Measurements from ENCODE around the gene LAPTM5. TPM values are rescaled to one million over a fixed set of nuclear protein-coding genes. Genes with fewer than 3 reads are reported as not detected.
A peak's percentile ranks its signal among the peaks of the same experiment; 100 is the strongest.

Gene LAPTM5
- total and polyA plus RNA-seq, 2 of the 8 experiments (the other 6 are each of a cell fraction or from before 2014, with no cell fraction given), result 0.37 to 1.4 TPM

- H3K9me3 ChIP-seq (ENCODE audit: insufficient read depth in 2 of 2, low read depth in 1 of 2, low read length in 1 of 2), result no peaks in the 10 kb centered on the region
- WGBS, 2 experiments (ENCODE audit: extremely low coverage in 1 of 2, insufficient coverage in 1 of 2, insufficient read length in 1 of 2, insufficient replicate concordance in 2 of 2, low coverage in 1 of 2, low lambda C conversion rate in 2 of 2, missing lambda C conversion rate in 1 of 2), result 87% methylated on average over 8 of the region's 8 CpGs; no CpG with 5 or more reads in 1 of the 2 experiments
- ChIA-PET POLR2A (ENCODE audit: partially characterized antibody) (interaction anchor here (0.8 to 1.8 kb wide), 3 partner anchors 9 to 30 kb away, joined by 3 to 5 read pairs (median 5); partner anchors contain the start of gene LAPTM5), CTCF (ENCODE audit: partially characterized antibody) (interaction anchor here (0.6 to 55.1 kb wide), 13 partner anchors 9 to 212 kb away, joined by 3 to 1640 read pairs (median 5); partner anchors contain the start of gene LAPTM5)
- H2AFZ ChIP-seq (ENCODE audit: low read length), result no peak overlapping the region
- no peak overlapping the region for H2BK12ac ChIP-seq (ENCODE audit: low read depth, low read length)
- peaks cover 0 to 7% (median 3%) of the 10 kb centered on the region in 4 experiments; a peak in 4 of 7 replicates for H3K4me1 ChIP-seq (replicated peaks in 1 of 4; ENCODE audit: control insufficient read depth in 3 of 4, insufficient read depth in 4 of 4, low read length in 3 of 4)
- H2BK15ac ChIP-seq (ENCODE audit: low read length), result no peak overlapping the region
- H3K4ac ChIP-seq (replicated peaks; ENCODE audit: insufficient read length, low read depth, low read length), result no peak overlapping the region
- no peak overlapping the region for H3K4me2 ChIP-seq (ENCODE audit: insufficient read depth in 1 of 2, low read depth in 2 of 2, low read length in 2 of 2)
- H3K14ac ChIP-seq (ENCODE audit: insufficient read length), result no peak overlapping the region
- no peak overlapping the region for H3K56ac ChIP-seq (replicated peaks; ENCODE audit: insufficient read length, low read depth, low read length)
- no peak overlapping the region; the same call in 1 of the 2 replicates for H2BK20ac ChIP-seq (ENCODE audit: low read length)
- H2AK5ac ChIP-seq (ENCODE audit: low read depth, low read length), result no peak overlapping the region
- no peak for FAIRE-seq
- no peaks in the 10 kb centered on the region for H3K36me3 ChIP-seq (ENCODE audit: control insufficient read depth in 2 of 4, insufficient read depth in 4 of 4, low read length in 3 of 4)
- no peak overlapping the region for H4K5ac ChIP-seq (ENCODE audit: insufficient read length, low read depth, low read length)
- no peak overlapping the region for H3K4me3 ChIP-seq (ENCODE audit: extremely low read depth in 1 of 4, insufficient read depth in 2 of 4, low read depth in 3 of 4, low read length in 4 of 4)
- H3K27ac ChIP-seq (ENCODE audit: low read depth, low read length), result no peak overlapping the region
- TF ChIP-seq TEAD4 (IDR thresholded peaks at IDR 0.05; ENCODE audit: low read depth, low read length) (no peak), CHD2 (IDR thresholded peaks at IDR 0.05; ENCODE audit: low read length) (no peak), TCF12 (IDR thresholded peaks at IDR 0.05; ENCODE audit: low read depth, low read length) (no peak)
- H3K79me1 ChIP-seq (ENCODE audit: low read depth, low read length), result no peaks in the 10 kb centered on the region
- H2BK5ac ChIP-seq (ENCODE audit: low read depth, low read length), result no peak overlapping the region
- no peaks in the 10 kb centered on the region for H3K79me2 ChIP-seq (ENCODE audit: control insufficient read depth in 1 of 2, insufficient read depth in 2 of 2, low read length in 2 of 2)
- H3K9ac ChIP-seq (replicated peaks in 1 of 4; ENCODE audit: extremely low read depth in 1 of 4, low read depth in 3 of 4, low read length in 3 of 4), result no peak overlapping the region
- H3K23me2 ChIP-seq (ENCODE audit: low read depth, low read length), result peaks cover 4% of the 10 kb centered on the region; the same call in 1 of the 2 replicates
- DNase-seq (ENCODE audit: low read depth in 1 of 2, low spot score in 2 of 2), result no peak
- H4K91ac ChIP-seq (replicated peaks; ENCODE audit: insufficient read length, low read length), result no peak overlapping the region
- H4K20me1 ChIP-seq (replicated peaks in 1 of 2; ENCODE audit: control insufficient read depth in 1 of 2, insufficient read depth in 2 of 2, low read length in 2 of 2), result no peaks in the 10 kb centered on the region
- no peaks in the 10 kb centered on the region for H3K27me3 ChIP-seq (replicated peaks in 1 of 4; ENCODE audit: control insufficient read depth in 3 of 4, extremely low read depth in 1 of 4, insufficient read depth in 3 of 4, low read length in 3 of 4)
- H3K18ac ChIP-seq (ENCODE audit: extremely low read depth, low read length), result no peak overlapping the region
- no peak overlapping the region for H3K23ac ChIP-seq (ENCODE audit: insufficient read length)
- no peak overlapping the region for H2BK120ac ChIP-seq (replicated peaks; ENCODE audit: low read depth, low read length)
- peak overlapping the region; percentile 43; the same call in 1 of the 2 replicates for H4K8ac ChIP-seq (ENCODE audit: extremely low read depth, insufficient read depth, low read length)
These were observed 29.2 kb downstream of the LAPTM5 start for GRCh38 chr1:30728340-30728739.
